ENCODE measurements around the gene BOD1.

Gene BOD1

DNA sequence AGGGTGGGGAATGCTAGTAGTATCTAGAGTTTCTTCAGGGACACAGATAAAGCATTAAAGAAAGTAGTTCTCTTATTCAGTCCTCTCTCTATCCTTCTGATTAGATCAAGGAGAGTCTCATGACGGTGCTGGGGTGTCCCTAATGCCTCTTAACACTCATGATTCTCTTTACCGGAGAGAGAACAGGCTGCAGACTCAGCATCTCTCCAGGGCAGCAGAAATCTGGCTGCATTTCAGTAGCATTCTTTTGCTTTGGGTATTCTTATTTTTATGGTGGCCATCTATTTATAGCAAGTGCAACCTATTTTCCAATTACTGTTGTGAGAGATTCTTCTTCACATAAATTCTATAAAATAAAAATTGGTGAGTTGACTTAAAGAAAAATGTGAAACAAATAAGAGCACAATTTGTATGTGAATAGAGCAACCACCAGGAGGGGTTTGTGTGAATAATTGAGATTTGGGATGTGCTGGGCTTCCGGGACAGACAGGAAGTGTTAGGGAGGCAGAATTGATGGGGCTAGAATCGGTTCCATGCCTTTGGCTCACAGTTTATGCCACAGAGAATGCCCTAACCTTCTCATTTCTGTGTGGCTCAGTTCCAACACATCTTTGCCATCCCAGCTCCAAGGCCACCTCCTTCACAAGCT, 23.8 kb upstream of the BOD1 start:
- DNase-seq (ENCODE audit: low spot score) = no peak

- no peak for DNase-seq (ENCODE audit: low spot score)
These were observed 21.9 kb upstream of the BOD1 start for GRCh38 chr5:173638126-173639040.

GRCh38 chr5:173637340-173637739, 20.9 kb upstream of the BOD1 start:
- DNase-seq (ENCODE audit: low spot score) = no peak

GRCh38 chr5:173634465-173634983, 18.1 kb upstream of the BOD1 start:
- DNase-seq (ENCODE audit: low spot score) = no peak

DNA sequence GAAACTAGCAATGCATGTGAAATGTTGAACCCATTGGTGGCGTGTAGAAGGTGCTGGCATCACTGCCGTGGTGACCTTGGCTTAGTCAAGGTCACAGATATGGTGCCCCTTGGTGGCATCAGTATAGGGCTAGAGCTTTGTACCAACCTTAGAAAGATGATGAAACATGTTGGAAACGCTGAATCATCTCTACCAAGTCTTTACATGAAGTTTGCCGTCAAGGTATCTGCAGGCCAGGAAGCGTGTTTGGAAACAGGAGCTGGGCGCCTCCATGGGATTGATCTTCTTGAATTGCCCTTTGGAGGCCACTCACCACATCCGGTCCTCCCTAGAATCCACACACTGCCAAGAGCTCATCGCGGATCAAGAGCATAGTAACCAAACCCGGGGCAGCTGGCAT, 16.9 kb upstream of the BOD1 start:
- no peak for DNase-seq (ENCODE audit: low spot score)

DNA sequence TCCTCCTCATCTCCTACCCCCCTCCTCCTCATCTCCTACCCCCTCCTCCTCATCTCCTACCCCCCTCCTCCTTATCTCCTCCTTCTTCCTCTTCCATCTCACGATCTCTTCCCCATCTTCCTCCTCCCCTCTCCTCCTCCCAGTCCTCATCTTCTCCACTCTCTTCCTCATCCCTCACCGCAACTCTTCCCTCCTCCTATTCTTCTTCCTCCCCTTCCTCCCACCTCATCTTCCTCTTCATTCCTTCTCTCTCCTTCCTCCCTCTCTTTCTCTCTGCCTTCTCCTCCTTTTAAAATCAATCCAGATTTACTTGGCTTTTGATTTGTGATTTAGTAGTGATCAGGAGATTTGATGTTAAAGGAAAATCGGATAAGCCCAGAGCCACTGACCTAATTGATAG, 15.0 kb upstream of the BOD1 start:
- DNase-seq (ENCODE audit: low spot score) = no peak

DNA sequence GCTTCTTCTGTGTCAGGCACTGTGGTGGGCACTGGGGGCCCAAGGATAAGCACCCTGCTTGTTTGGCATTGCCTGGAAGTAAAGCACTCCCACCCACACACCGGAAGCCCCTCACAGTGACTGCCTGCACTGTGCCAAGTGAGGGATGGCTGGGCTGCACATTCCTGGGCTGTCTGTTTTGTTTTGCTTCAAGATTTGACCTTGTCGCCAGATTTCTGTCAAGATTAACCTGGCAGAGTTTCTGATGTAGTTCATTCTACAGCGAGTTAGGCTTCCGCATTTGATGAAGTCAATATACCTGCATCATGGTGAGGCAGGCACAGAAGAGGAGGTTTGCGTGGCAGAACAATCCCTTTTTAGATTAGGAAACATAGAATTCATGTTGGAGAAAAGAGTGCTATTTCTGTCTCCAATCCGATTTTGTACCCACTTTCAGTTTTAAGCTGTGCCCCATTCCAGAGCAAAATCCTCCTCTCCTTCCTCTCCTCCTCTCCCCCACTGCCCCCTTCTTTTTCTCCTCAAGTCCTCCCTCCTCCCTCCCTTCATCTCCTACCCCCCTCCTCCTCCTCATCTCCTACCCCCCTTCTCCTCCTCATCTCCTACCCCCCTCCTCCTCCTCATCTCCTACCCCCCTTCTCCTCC, 14.4 kb upstream of the BOD1 start:
- no peak for DNase-seq (ENCODE audit: low spot score)

DNA sequence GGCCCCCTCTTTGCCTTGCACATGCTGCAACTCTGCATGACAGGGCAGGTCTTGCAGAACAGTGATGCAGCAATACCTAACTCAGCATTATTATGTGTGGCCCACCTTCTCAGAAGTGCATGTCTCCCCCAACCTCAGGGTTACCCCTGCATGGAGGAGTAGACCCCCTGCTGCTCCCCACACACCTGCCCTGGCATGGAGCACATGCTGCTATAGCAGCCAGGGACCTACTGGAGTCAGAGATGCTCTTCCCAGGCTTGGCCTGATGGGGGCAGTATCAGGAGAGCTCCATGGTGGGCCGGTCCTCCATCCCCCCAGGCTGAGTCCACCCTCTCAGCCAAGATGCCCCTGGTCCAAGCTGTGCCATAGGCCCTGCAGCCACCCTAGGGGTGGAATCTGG, 13.2 kb upstream of the BOD1 start:
- DNase-seq (ENCODE audit: low spot score) = no peak

DNA sequence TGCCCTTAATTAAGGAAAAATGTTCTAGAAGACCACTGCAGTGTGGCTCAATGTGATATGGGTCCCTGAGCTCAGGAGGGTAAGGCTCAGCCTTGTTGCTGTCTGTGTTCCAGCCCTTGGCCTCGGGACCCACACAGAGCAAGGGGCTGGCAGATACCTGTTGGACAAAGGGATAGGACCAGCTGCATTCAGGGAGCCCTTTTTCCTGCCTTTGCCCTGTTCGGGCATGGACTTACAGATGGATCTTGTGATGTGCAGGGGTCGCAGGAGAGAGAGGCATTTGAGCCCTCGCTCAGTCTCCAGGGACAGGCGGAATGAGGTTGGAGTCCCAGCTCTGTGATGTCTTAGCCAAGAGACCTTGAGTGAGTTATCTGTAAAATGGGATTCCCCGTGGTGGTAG, 12.1 kb upstream of the BOD1 start:
- DNase-seq (ENCODE audit: low spot score) = no peak

- DNase-seq (ENCODE audit: low spot score) = no peak
These were observed 11.5 kb upstream of the BOD1 start for GRCh38 chr5:173627860-173628392.

GRCh38 chr5:173627271-173627670, 10.8 kb upstream of the BOD1 start:
- DNase-seq (ENCODE audit: low spot score) = no peak

- DNase-seq (ENCODE audit: low spot score) = no peak
These were observed 10.0 kb upstream of the BOD1 start for GRCh38 chr5:173626505-173626820.

GRCh38 chr5:173625673-173626504, 9.4 kb upstream of the BOD1 start:
- DNase-seq (ENCODE audit: low spot score) = peak; percentile 50

- DNase-seq (ENCODE audit: low spot score) = no peak
These were observed 8.8 kb upstream of the BOD1 start for GRCh38 chr5:173625261-173625660.

DNA sequence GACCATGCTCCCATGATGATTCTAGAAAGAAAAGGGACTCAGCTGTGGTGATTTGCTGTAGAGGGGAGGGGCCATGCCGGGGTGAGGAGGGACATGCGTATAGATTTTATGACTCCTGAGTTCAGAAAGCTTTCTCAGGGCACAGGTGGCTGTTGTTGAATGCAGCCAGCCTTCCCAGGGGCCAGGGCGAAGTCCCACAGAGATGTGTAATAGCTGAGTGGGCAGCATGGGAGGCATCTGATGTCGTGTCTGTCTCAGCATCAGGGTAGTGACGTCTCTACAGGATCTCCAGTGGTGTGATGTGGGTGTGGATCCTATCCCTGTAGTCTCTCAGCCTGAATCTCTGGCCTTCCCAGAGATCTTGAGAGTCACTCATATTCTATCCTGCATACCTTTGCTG, 7.8 kb upstream of the BOD1 start:
- no peak for DNase-seq (ENCODE audit: low spot score)

DNA sequence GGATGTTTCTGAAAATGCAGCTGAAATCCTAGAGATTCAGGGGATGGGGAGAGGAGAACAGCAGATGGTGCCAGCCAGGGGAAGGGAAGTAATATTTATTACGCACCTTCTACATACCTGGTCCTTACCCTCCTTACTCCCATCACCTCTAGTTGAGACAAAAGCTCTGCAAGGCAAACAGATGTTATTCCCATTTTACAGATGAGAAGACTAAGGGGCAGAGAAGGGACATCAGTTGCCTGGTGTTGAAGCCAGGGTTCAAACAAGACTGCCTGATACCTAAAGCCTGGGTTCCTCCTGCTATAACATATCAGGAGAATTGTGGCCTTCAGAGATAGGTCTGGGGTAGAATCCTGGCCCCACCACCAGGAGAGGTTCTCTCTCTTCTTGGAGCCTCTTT, 7.3 kb upstream of the BOD1 start:
- no peak for DNase-seq (ENCODE audit: low spot score)

- DNase-seq (ENCODE audit: low spot score) = no peak
These were observed 6.9 kb upstream of the BOD1 start for GRCh38 chr5:173623296-173623771.

DNA sequence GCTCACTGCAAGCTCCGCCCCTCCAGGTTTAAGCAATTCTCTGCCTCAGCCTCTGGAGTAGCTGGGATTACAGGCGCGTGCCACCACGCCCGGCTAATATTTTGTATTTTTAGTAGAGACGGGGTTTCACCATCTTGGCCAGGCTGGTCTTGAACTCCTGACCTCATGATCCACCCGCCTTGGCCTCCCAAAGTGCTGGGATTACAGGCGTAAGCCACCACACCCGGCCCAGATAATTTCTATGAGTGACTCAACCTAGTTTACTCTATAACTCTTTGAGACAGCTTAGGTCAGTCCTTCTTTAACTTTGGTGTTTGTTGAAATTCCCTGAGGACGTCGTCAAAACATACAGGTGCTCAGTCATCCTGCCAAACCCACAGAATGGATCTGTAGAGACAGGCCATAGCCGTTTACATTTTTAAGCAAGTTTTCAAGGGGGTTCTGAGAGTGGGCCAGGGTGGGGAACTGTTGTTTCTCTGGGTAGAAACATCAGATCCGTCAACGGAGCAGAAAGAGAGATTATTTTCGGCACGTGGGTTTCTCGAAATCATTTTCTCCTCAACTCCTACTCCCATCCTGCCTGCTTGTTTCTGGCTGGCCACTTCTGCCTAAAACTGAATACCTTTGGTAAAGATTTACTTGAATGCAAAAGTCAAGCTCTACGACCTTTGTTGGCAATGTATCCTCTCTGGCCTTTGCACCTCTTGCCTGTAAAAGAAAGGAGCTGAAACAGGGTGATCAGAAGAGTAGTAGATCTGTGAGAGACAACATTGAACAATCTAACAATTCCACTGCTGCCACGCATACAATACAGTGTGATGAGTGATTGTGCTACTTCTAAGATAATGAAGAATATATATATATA, 6.0 kb upstream of the BOD1 start:
- no peak for DNase-seq (ENCODE audit: low spot score)

DNA sequence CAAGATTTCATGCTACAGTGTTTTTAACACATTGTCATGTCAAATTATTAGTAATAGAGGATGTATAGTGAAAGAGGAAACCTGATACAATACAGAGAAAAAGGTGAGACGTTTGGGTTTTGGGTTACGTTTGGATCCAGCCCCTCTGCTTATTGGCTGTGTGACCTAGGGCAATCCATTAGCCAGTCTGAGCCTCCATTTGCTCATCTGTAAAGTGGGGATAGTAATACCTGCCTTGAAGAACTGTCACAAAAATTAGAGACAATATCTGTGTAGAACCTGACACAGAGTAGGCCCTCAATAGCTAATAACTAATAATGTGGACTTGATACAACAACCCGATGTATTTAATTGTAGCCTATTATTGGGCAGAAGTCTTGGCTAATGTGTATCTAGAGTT, 4.3 kb upstream of the BOD1 start:
- no peak for DNase-seq (ENCODE audit: low spot score)

- peak; percentile 77 for DNase-seq (ENCODE audit: low spot score)
These were observed 2.6 kb upstream of the BOD1 start for GRCh38 chr5:173618927-173619519.
